K562 (cell line): ENCODE measurements around the gene SLC6A6. TPM values are rescaled to one million over a fixed set of nuclear protein-coding genes. Genes with fewer than 3 reads are reported as not detected.
A peak's percentile ranks its signal among the peaks of the same experiment; 100 is the strongest.

Experiments used
- ATAC-seq: fragments of 200-7000 bp; cut with Tn5 transposase; 3 replicates; pipeline ENCODE4 v1.9.1; 2020; ENCODE audit warnings: moderate library complexity
- BruUV-seq: library from RNA; stranded (reverse); fragments of 400-500 nt; replicated peaks from 2 replicates; lab custom pipeline; 2021; lab: Mats Ljungman, UMichigan
- CTCF ChIA-PET: fragments of 300-600 bp; formaldehyde crosslinking; extraction: SDS; loops from one replicate; lab custom pipeline; 2021; ENCODE audit warnings: low intra/inter-chr PET ratio; lab: Yijun Ruan, JAX
- POLR2A ChIA-PET: fragments of 300-600, 350-650 bp; sonication (Branson Sonifier 250); formaldehyde crosslinking; extraction: SDS; loops from one replicate; lab custom pipeline; 2021; ENCODE audit warnings: antibody characterized with exemption, inconsistent platforms; lab: Yijun Ruan, JAX
- DNase-seq, 4 experiments: peaks; one replicate each; pipeline versions ENCODE4 v3.0.0 to v3.0.0-alpha.2; 2011 to 2018; ENCODE audit warnings: low spot score in 3 of 4, mixed read lengths in 3 of 4; ENCODE audit errors: extremely low read depth in 1 of 4
- FAIRE-seq: peaks from 2 replicates; lab custom pipeline; 2011; peaks lifted over from hg19 to GRCh38; lab: Jason Lieb, UNC
- H2AFZ ChIP-seq: 2 replicates; pipeline ENCODE4 v1.6.0; 2011; ENCODE audit warnings: low read depth, low read length, control low read depth, inconsistent platforms
- H3K27ac ChIP-seq: fragments of 200-600 bp; 3 replicates; pipeline ENCODE4 v1.8.0; 2011; ENCODE audit warnings: low read depth, mild to moderate bottlenecking, control low read depth, inconsistent platforms, low read length, moderate library complexity, mixed read lengths; ENCODE audit errors: extremely low read depth
- H3K27me3 ChIP-seq, 2 experiments: fragments of 300-600 bp in 1 of 2; 2 replicates in 1 of 2; 3 replicates in 1 of 2; pipeline versions ENCODE4 v1.6.0 to v1.8.0; 2011; ENCODE audit warnings: inconsistent platforms in 2 of 2, low read length in 2 of 2, mild to moderate bottlenecking in 1 of 2, mixed read lengths in 1 of 2, moderate library complexity in 1 of 2; ENCODE audit not compliant: control insufficient read depth in 2 of 2, insufficient read depth in 2 of 2
- H3K36me3 ChIP-seq: fragments of 300-600 bp; 3 replicates; pipeline ENCODE4 v1.8.0; 2011; ENCODE audit warnings: mild to moderate bottlenecking, low read length, inconsistent platforms; ENCODE audit not compliant: control insufficient read depth, insufficient read depth
- H3K4me1 ChIP-seq, 2 experiments: fragments of 200-600 bp in 1 of 2; replicated peaks in 1 of 2; 2 replicates in 1 of 2; 3 replicates in 1 of 2; pipeline versions ENCODE4 v1.5.1 to v1.8.0; 2011; ENCODE audit warnings: inconsistent platforms in 2 of 2, low read length in 2 of 2, mild to moderate bottlenecking in 1 of 2, mixed read lengths in 1 of 2, moderate library complexity in 1 of 2; ENCODE audit not compliant: control insufficient read depth in 2 of 2, insufficient read depth in 2 of 2
- H3K4me2 ChIP-seq: 2 replicates; pipeline ENCODE4 v1.6.1; 2011; ENCODE audit warnings: low read length, control low read depth, inconsistent platforms, mixed read lengths; ENCODE audit not compliant: insufficient read depth
- H3K4me3 ChIP-seq: fragments of 200-600 bp; sonication (generic), shearing (Covaris generic); 2 replicates; pipeline ENCODE4 v1.5.1; 2016; ENCODE audit warnings: control low read depth, inconsistent platforms
- H3K79me2 ChIP-seq: fragments of 200-600 bp; 3 replicates; pipeline ENCODE4 v1.8.0; 2011; ENCODE audit warnings: low read length, inconsistent platforms; ENCODE audit not compliant: control insufficient read depth, insufficient read depth
- H3K9ac ChIP-seq, 2 experiments: 2 replicates each; pipeline versions ENCODE4 v1.6.0 to v1.6.1; 2011; ENCODE audit warnings: low read depth in 2 of 2, low read length in 2 of 2, control low read depth in 1 of 2, inconsistent platforms in 1 of 2, mild to moderate bottlenecking in 1 of 2, mixed read lengths in 1 of 2; ENCODE audit not compliant: insufficient read depth in 1 of 2
- H3K9me1 ChIP-seq: one replicate; pipeline ENCODE4 v1.6.0; 2011; ENCODE audit warnings: inconsistent platforms, mild to moderate bottlenecking, low read length, moderate library complexity; ENCODE audit not compliant: control insufficient read depth, insufficient read depth
- H3K9me3 ChIP-seq: replicated peaks from 2 replicates; pipeline ENCODE4 v1.5.1; 2011; ENCODE audit warnings: low read depth, low read length, inconsistent platforms; ENCODE audit not compliant: control insufficient read depth, insufficient read depth
- H4K20me1 ChIP-seq: replicated peaks from 2 replicates; pipeline ENCODE4 v1.6.1; 2011; ENCODE audit warnings: low read length, inconsistent platforms, mixed read lengths; ENCODE audit not compliant: control insufficient read depth, insufficient read depth
- POLR2G ChIP-seq: fragments of 200-400 bp; formaldehyde crosslinking; IDR thresholded peaks from 2 replicates; pipeline ENCODE4 v1.6.1; 2017; ENCODE audit warnings: low read depth, mild to moderate bottlenecking, antibody characterized with exemption, low read length, moderate library complexity
- RBM22 ChIP-seq: fragments of 200-400 bp; formaldehyde crosslinking; IDR thresholded peaks from 2 replicates; pipeline ENCODE4 v1.6.1; 2018; ENCODE audit warnings: low read length, low read depth; ENCODE audit not compliant: poor library complexity, severe bottlenecking
- SAP30 ChIP-seq: fragments of 200-600 bp; sonication (generic); IDR thresholded peaks from 2 replicates; pipeline ENCODE4 v1.6.1; 2012; ENCODE audit warnings: borderline replicate concordance, low read depth, mild to moderate bottlenecking, moderate library complexity, low read length, control low read depth, inconsistent platforms; ENCODE audit not compliant: insufficient read depth, poor library complexity, severe bottlenecking
- SRSF9 ChIP-seq: fragments of 200-400 bp; formaldehyde crosslinking; IDR thresholded peaks from 2 replicates; pipeline ENCODE4 v1.6.1; 2017; ENCODE audit warnings: low read depth, low read length, borderline replicate concordance
- WGBS: fragments of 100-300 bp; shearing (Covaris generic); methylation state at CpG from one replicate; pipeline ENCODE4 v1.1.6; 2016; ENCODE audit warnings: low coverage, mixed read lengths; ENCODE audit not compliant: insufficient coverage; ENCODE audit errors: missing lambda C conversion rate; 5-methylcytosine and 5-hydroxymethylcytosine counted together
- in situ Hi-C: fragments of 300-500 bp; cut with MboI; formaldehyde crosslinking; loops from 4 replicates; pipeline ENCODE4 v1.15.0; 2018; ENCODE audit warnings: inconsistent platforms, mixed read lengths
- intact Hi-C: fragments of 100-400 bp; cut with micrococcal nuclease; formaldehyde crosslinking; loops from 2 replicates; pipeline ENCODE4 v1.14.2; 2022
- polyA plus RNA-seq, 8 experiments: library from polyadenylated mRNA; depleted of rRNA in 4 of 8; stranded (reverse) in 5 of 8; unstranded in 3 of 8; fragments of >200 nt; fragmentation: Nextera tagmentation in 2 of 8; fragmentation: Illumina TruSeq in 1 of 8; extraction: Ambion mirVana in 2 of 8; extraction: Trizol in 1 of 8; gene quantifications; 2 replicates each; pipeline versions ENCODE4 v1.2.1 to v1.2.3, GENCODE V29; 2011 to 2014; ENCODE audit warnings: inconsistent platforms in 1 of 8, missing spikeins in 1 of 8
- total RNA-seq, 7 experiments: library from RNA; depleted of rRNA in 6 of 7; stranded (reverse); fragments of >200 nt in 6 of 7; fragmentation: Illumina TruSeq in 2 of 7; extraction: Trizol in 2 of 7; gene quantifications; 2 replicates each; pipeline versions ENCODE4 v1.2.1 to v1.2.3, GENCODE V29; 2011 to 2021; ENCODE audit warnings: low replicate concordance in 1 of 7
- TF ChIP-seq, protein P1 (sequence below): fragments of 450-650 bp; formaldehyde crosslinking; IDR thresholded peaks from 2 replicates; pipeline ENCODE4 v1.4.0; 2020; ENCODE audit warnings: mild to moderate bottlenecking, moderate library complexity

SLC6A6 gene
- total and polyA plus RNA-seq, 9 of the 15 experiments (the other 6 are each of a cell fraction or from before 2014, with no cell fraction given): 12.3 to 203 (median 93.2) TPM

DNA sequence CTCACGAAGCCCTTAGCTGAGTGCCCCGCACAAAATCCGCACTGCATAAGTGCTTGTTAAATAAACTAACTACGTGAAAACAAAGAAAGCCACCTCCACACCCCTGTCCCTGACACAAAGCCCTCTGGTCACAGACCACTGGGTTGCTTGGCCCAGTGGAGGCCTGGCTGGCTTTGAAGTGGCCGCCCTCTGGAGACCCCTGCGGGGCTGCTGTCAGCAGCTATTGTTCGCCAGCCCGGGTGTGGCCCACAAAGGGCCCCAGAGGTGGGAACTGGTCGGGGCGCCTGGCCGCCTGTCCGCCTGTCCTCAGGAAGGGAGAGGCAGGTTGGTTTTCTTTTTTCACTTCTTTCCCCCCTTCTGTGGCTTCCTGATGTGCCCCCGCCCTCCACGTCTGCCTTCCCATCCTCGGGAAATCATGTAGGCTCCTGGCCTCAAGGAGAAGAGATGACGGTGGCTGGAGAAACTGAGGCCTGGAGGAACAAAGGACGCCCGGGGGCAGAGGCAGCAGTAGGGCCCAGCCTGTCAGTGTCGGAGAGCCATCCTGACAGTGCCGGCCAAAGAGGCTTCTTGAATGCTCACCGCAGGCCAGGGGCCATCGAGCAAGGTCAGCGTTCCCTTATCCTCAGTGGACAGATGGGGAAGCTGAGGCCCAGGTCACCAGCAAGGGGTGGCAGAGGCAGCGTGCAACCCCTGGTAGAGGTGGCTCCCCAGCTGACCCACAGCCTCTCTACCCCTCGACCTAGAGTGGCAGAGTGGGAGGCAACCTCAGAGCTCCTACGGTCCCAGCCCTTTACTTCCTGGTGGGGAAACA, 61.1 kb downstream of the SLC6A6 start:
- H3K4me1 ChIP-seq: peaks cover under 1 to 6% of the 10 kb centered on the region in 2 experiments; a peak in 1 of 5 replicates
- no peaks in the 10 kb centered on the region for H3K79me2 ChIP-seq
- no peaks in the 10 kb centered on the region for H4K20me1 ChIP-seq
- in situ Hi-C loops (loop anchor here (5.0 kb wide), 1 partner anchor 261 kb away; no protein-coding TSS in a partner anchor), intact Hi-C loops (loop anchor here (10.0 kb wide), 1 partner anchor 569 kb away; no protein-coding TSS in a partner anchor)
- H3K27ac ChIP-seq: no peak overlapping the region
- TF ChIP-seq POLR2G (peak; percentile 75), SRSF9 (no peak)
- TF ChIP-seq, all 486 proteins: peak for 1
- H3K9me1 ChIP-seq: no peaks in the 10 kb centered on the region
- no peak overlapping the region for H3K9ac ChIP-seq
- H3K4me2 ChIP-seq: no peak overlapping the region
- no peaks in the 10 kb centered on the region for H3K9me3 ChIP-seq
- no peak for FAIRE-seq
- ChIA-PET POLR2A (interaction anchor here (1.0 to 1.2 kb wide), 3 partner anchors 9 to 260 kb away, joined by 3 to 5 read pairs (median 4); no protein-coding TSS in a partner anchor), CTCF (interaction anchor here (4.4 to 4.7 kb wide), 2 partner anchors 202 to 260 kb away, joined by 55 to 69 read pairs; no protein-coding TSS in a partner anchor)
- no peaks in the 10 kb centered on the region for H3K27me3 ChIP-seq
- H3K36me3 ChIP-seq: peaks cover 99% of the 10 kb centered on the region
- H2AFZ ChIP-seq: no peak overlapping the region
- no TSS peak for BruUV-seq
- H3K4me3 ChIP-seq: no peak overlapping the region
- DNase-seq: no peak
- no peak for ATAC-seq
- 93% methylated on average over 26 of the region's 26 CpGs for WGBS

DNA sequence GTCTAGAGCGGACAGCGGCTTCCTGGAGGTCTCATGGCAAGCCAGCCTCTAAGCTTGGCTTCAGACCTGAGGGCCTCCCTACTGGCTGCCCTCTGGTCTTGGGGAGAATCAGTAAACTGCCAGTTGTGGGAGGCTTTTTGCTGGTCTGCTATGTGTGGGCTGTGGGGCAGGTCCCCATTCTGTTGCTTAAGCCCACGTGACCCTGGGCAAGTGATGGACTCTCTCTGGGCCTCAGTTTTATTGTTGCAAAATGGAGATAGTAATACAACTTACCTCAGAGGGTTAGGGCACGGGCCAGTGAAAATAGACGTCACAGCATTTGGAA, 61.7 kb downstream of the SLC6A6 start:
- H3K9me3 ChIP-seq: no peaks in the 10 kb centered on the region
- POLR2A ChIA-PET: interaction anchor here (1.0 to 1.2 kb wide), 3 partner anchors 9 to 260 kb away, joined by 3 to 4 read pairs (median 3); no protein-coding TSS in a partner anchor
- H3K9ac ChIP-seq: no peak overlapping the region
- TF ChIP-seq, protein P1, sequence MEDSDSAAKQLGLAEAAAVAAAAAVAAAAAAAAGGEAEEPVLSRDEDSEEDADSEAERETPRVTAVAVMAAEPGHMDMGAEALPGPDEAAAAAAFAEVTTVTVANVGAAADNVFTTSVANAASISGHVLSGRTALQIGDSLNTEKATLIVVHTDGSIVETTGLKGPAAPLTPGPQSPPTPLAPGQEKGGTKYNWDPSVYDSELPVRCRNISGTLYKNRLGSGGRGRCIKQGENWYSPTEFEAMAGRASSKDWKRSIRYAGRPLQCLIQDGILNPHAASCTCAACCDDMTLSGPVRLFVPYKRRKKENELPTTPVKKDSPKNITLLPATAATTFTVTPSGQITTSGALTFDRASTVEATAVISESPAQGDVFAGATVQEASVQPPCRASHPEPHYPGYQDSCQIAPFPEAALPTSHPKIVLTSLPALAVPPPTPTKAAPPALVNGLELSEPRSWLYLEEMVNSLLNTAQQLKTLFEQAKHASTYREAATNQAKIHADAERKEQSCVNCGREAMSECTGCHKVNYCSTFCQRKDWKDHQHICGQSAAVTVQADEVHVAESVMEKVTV (CRISPR knock-in tag): no peak
- TF ChIP-seq RBM22 (peak; percentile 1), SAP30 (no peak)
- H3K36me3 ChIP-seq: peaks cover 99% of the 10 kb centered on the region
- no peak overlapping the region for H3K4me2 ChIP-seq
- H3K4me3 ChIP-seq: no peak overlapping the region
- intact Hi-C loops (loop anchor here (10.0 kb wide), 1 partner anchor 569 kb away; no protein-coding TSS in a partner anchor), in situ Hi-C loops (loop anchor here (5.0 kb wide), 1 partner anchor 262 kb away; no protein-coding TSS in a partner anchor)
- H3K4me1 ChIP-seq: peaks cover 0 to 6% of the 10 kb centered on the region in 2 experiments; a peak in 1 of 5 replicates
- no peak overlapping the region for H2AFZ ChIP-seq
- H4K20me1 ChIP-seq: no peaks in the 10 kb centered on the region
- FAIRE-seq (no peak), ATAC-seq (no peak), DNase-seq (no peak)
- H3K9me1 ChIP-seq: no peaks in the 10 kb centered on the region
- BruUV-seq: no TSS peak
- WGBS: 75% methylated on average over 5 of the region's 5 CpGs
- CTCF ChIA-PET: no interaction called here
- H3K27me3 ChIP-seq: no peaks in the 10 kb centered on the region
- no peak overlapping the region for H3K27ac ChIP-seq
- H3K79me2 ChIP-seq: no peaks in the 10 kb centered on the region
